Measurements from ENCODE around the gene FAM53A. TPM values are rescaled to one million over a fixed set of nuclear protein-coding genes. Genes with fewer than 3 reads are reported as not detected.

FAM53A gene
- total RNA-seq, 1 donor from 2014 or later, result 10.5 TPM

DNA sequence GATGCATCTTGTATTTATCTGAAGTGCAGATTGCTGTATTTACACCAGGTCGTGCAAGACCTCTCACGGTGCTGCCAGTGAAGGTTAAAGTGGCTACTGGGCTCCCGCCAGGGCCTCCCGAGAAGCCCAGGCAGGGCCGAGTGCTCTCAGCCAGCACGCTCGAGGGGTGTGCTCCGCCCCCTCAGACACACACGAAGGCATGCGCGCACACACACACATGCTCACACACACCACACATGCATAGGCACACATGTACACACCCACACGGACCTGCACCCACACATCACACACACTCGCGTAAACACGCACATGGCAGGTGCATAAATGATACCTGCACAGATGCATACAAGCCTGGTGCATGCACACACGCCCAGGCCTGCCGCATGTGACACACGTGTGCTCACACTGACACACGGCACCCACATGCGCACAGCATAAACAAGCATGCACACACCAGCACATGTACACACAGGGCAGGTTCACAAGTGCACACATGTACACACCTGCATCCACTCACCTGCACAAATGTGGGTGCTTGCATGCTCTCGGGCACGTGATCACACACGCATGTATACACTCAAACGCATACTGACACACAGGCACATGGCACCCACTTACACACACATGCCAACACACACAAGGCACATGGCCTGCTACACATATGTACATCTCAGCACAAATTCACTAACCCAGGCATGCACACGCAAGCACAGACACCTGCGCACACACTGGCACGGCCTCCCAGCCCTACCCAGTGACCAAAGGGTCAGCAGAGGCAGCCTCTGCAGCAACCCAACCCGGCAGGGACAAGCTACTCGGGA is 71.6 kb downstream of the FAM53A start:
- Mint-ChIP-seq H3K4me3 (no peak overlapping the region), H3K27me3 (ENCODE audit: low read depth) (no peaks in the 10 kb centered on the region), H3K27ac (no peak overlapping the region), H3K4me1 (no peaks in the 10 kb centered on the region), H3K9me3 (no peaks in the 10 kb centered on the region), H3K36me3 (no peaks in the 10 kb centered on the region)
- TF ChIP-seq, protein P1, sequence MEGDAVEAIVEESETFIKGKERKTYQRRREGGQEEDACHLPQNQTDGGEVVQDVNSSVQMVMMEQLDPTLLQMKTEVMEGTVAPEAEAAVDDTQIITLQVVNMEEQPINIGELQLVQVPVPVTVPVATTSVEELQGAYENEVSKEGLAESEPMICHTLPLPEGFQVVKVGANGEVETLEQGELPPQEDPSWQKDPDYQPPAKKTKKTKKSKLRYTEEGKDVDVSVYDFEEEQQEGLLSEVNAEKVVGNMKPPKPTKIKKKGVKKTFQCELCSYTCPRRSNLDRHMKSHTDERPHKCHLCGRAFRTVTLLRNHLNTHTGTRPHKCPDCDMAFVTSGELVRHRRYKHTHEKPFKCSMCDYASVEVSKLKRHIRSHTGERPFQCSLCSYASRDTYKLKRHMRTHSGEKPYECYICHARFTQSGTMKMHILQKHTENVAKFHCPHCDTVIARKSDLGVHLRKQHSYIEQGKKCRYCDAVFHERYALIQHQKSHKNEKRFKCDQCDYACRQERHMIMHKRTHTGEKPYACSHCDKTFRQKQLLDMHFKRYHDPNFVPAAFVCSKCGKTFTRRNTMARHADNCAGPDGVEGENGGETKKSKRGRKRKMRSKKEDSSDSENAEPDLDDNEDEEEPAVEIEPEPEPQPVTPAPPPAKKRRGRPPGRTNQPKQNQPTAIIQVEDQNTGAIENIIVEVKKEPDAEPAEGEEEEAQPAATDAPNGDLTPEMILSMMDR (IDR thresholded peaks at IDR 0.05; ENCODE audit: unreplicated experiment), result no peak
- DNase-seq (ENCODE audit: low spot score in 2 of 2, unreplicated experiment in 2 of 2), result no peak

DNA sequence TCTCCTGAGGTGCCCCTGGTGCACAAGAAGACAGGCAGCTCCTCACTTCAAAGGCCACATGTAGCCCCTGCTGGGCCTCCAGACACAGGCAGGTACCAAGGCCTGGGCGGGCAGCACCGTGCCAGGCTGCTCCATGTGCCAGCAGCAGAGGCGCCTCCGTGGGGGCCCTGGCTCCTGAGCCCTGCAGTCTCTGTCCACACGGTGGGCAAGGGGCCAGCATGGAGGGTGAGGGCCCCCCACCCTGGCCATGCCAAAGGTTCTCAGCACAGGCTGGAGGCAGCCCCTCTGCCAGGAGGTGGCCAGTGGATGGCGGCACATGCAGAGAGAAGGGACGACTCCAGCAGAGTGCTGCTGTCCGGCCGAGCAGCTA is 72.6 kb downstream of the FAM53A start:
- Mint-ChIP-seq H3K9me3 (no peaks in the 10 kb centered on the region), H3K27me3 (ENCODE audit: low read depth) (no peaks in the 10 kb centered on the region), H3K27ac (no peak overlapping the region), H3K36me3 (no peaks in the 10 kb centered on the region), H3K4me1 (no peaks in the 10 kb centered on the region), H3K4me3 (no peak overlapping the region)
- no peak for DNase-seq (ENCODE audit: low spot score in 2 of 2, unreplicated experiment in 2 of 2)
- TF ChIP-seq, protein P1 (IDR thresholded peaks at IDR 0.05; ENCODE audit: unreplicated experiment), result no peak

DNA sequence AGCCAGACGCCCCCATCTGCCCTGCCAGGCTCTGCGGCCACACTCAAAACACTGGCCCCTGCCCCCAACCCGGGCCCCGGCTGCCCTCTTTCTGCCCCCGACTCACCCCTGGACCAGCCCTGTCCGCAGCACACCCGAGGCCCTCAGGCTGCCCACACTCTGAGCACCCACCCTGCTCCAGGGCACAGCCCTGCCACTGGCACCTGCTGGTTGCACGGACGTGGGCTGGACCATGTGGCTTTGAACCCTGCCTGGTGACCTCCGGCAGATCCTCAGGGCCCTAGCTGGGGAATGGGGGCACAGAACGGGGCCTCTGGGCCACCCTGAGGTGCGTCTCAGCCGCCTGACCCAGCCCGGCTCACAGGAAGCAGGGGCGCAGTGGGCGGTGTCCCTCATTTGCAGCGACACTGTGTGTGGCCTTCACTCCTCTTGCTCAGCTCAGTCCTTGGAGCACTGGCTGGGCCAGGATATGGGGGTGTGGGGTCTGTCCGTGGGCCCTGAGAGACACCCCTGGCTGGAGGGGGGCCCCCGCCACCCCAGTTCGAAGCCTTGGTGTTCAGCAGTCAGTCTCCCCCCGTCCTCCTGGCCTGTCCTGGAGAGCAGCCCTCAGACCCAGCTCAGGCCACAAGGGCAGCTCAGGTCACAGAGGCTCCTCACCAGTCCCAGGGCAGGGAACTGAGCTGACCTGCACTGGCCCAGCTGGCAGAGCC is 73.2 kb downstream of the FAM53A start:
- Mint-ChIP-seq H3K36me3 (no peaks in the 10 kb centered on the region), H3K4me1 (no peaks in the 10 kb centered on the region), H3K27me3 (ENCODE audit: low read depth) (no peaks in the 10 kb centered on the region), H3K27ac (no peak overlapping the region), H3K4me3 (no peak overlapping the region), H3K9me3 (no peaks in the 10 kb centered on the region)
- DNase-seq (ENCODE audit: low spot score in 2 of 2, unreplicated experiment in 2 of 2), result no peak
- TF ChIP-seq, protein P1 (IDR thresholded peaks at IDR 0.05; ENCODE audit: unreplicated experiment), result no peak

DNA sequence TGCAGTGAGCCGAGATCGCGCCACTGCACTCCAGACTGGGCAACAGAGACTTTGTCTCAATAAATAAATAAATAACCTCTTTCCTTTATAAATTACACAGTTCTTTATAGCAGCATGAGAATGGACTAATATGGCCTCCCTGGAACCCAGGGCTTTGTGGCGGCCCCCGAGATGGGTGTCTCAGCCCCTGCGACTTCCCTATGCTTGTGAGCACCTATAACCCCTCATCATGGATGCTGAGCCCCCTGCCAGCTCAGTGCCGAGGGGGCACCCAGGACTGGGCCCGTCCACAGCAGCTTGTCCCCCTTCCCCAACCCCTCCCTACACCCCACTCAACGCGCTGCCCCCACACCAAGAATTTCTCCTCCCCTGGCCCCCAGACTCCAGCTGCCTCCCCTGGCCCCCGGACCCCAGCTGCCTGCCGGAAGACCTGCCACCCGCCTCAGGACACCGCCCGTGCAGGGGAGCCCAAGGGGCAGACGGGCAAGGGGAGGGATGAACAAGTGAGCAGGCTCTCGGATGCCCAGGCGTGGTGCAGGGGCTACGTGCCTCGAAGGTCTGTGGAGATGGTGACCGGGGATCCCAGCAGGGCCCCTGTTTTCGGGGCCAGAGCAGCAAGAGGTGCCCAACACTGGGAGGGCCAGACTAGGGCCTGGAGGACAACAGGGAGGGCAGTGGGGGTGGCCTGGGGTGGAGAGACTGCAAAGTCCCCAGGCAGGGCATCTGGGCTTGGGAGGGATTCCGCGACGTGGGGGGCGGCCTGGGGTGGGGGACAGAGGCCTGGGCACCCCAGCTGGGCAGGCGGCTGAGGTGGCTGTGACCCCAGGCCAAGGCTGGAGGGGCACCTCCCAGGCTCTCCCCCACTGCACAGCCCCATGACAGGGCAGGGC is 74.0 kb downstream of the FAM53A start:
- H3K27me3 Mint-ChIP-seq (ENCODE audit: low read depth), result no peaks in the 10 kb centered on the region
- H3K4me1 Mint-ChIP-seq, result no peaks in the 10 kb centered on the region

More for the DNA sequence above, 74.0 kb downstream of the FAM53A start:
- Mint-ChIP-seq H3K27ac (no peak overlapping the region), H3K36me3 (no peaks in the 10 kb centered on the region), H3K4me3 (no peak overlapping the region), H3K9me3 (no peaks in the 10 kb centered on the region)
- TF ChIP-seq, protein P1 (IDR thresholded peaks at IDR 0.05; ENCODE audit: unreplicated experiment), result no peak
- DNase-seq (ENCODE audit: low spot score in 2 of 2, unreplicated experiment in 2 of 2), result no peak

Measured in mesothelial cell of epicardium (in vitro differentiated cells).